RWPE2 (cell line): ENCODE measurements around the gene NXF1.

Experiments
- ATAC-seq: fragments of 200-7000 bp; cut with Tn5 transposase; 3 replicates; pipeline ENCODE4 v1.9.1; 2021; ENCODE audit warnings: low read depth
- DNase-seq: peaks from one replicate; pipeline ENCODE4 v3.0.0-alpha.2; 2020; ENCODE audit warnings: low spot score
- H3K27ac ChIP-seq: fragments of 450-650 bp; 2 replicates; pipeline ENCODE4 v1.5.1; 2017; ENCODE audit warnings: mild to moderate bottlenecking; ENCODE audit not compliant: poor library complexity, severe bottlenecking
- H3K27me3 ChIP-seq: fragments of 250-450 bp; sonication (Bioruptor Pico); 2 replicates; pipeline ENCODE4 v1.5.1; 2021; ENCODE audit warnings: mild to moderate bottlenecking, moderate library complexity; ENCODE audit not compliant: insufficient read depth, poor library complexity, severe bottlenecking
- H3K36me3 ChIP-seq: fragments of 250-450 bp; sonication (Bioruptor Pico); 2 replicates; pipeline ENCODE4 v1.5.1; 2020; ENCODE audit warnings: low read depth, mild to moderate bottlenecking, moderate library complexity
- H3K4me1 ChIP-seq: fragments of 250-450 bp; sonication (Bioruptor Pico); 2 replicates; pipeline ENCODE4 v1.5.1; 2021; ENCODE audit warnings: mild to moderate bottlenecking, moderate library complexity; ENCODE audit not compliant: insufficient read depth, poor library complexity, severe bottlenecking
- H3K4me3 ChIP-seq: fragments of 250-450 bp; sonication (Bioruptor Pico); 2 replicates; pipeline ENCODE4 v1.5.1; 2021; ENCODE audit warnings: mild to moderate bottlenecking, moderate library complexity; ENCODE audit not compliant: severe bottlenecking
- H3K9me3 ChIP-seq: fragments of 250-450 bp; sonication (Bioruptor Pico); 2 replicates; pipeline ENCODE4 v1.5.1; 2021; ENCODE audit warnings: mild to moderate bottlenecking, moderate library complexity; ENCODE audit not compliant: severe bottlenecking
- TF ChIP-seq, protein P1 (sequence below): fragments of 450-650 bp; IDR thresholded peaks from one replicate; pipeline ENCODE4 v1.5.1; 2017; ENCODE audit warnings: mild to moderate bottlenecking, moderate library complexity; ENCODE audit not compliant: poor library complexity, severe bottlenecking

NXF1 gene

DNA sequence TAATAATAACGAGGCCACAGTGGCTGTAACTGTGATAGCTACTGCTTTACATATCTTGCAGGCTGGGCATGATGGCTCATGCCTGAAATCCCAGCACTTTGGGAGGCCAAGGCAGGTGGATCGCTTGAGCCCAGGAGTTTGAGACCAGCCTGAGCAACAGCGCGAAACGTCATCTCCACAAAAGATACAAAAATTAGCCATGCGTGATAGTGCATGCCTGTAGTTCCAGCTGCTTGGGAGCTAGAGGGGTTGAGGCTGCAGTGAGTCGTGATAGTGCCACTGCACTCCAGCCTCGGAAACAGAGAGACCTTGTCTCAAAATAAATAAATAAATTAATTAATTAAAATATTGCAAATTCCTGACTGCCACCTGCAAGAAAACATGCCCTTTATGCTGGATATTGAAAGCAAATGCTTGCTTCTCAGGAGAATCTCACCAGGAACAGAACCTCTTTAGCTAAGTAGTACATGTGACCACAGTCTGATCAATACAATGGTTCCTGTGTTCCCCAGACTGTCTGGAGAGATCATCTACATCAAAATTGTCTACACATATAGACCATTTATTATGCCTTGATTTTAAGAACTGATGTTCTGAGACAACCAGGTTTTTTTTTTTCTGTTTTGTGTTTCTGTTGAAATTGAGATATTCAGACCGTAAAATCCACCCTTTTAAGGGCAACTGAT, 57.6 kb downstream of the NXF1 start:
- H3K27me3 ChIP-seq: no peaks in the 10 kb centered on the region
- ATAC-seq (no peak), DNase-seq (no peak)
- peaks cover 11% of the 10 kb centered on the region for H3K36me3 ChIP-seq
- no peak overlapping the region for H3K27ac ChIP-seq
- TF ChIP-seq, protein P1, sequence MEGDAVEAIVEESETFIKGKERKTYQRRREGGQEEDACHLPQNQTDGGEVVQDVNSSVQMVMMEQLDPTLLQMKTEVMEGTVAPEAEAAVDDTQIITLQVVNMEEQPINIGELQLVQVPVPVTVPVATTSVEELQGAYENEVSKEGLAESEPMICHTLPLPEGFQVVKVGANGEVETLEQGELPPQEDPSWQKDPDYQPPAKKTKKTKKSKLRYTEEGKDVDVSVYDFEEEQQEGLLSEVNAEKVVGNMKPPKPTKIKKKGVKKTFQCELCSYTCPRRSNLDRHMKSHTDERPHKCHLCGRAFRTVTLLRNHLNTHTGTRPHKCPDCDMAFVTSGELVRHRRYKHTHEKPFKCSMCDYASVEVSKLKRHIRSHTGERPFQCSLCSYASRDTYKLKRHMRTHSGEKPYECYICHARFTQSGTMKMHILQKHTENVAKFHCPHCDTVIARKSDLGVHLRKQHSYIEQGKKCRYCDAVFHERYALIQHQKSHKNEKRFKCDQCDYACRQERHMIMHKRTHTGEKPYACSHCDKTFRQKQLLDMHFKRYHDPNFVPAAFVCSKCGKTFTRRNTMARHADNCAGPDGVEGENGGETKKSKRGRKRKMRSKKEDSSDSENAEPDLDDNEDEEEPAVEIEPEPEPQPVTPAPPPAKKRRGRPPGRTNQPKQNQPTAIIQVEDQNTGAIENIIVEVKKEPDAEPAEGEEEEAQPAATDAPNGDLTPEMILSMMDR: no peak
- H3K4me1 ChIP-seq: no peaks in the 10 kb centered on the region
- H3K4me3 ChIP-seq: no peak overlapping the region
- no peaks in the 10 kb centered on the region for H3K9me3 ChIP-seq
